Measurements from ENCODE around the gene CDH11.

The CDH11 gene

DNA sequence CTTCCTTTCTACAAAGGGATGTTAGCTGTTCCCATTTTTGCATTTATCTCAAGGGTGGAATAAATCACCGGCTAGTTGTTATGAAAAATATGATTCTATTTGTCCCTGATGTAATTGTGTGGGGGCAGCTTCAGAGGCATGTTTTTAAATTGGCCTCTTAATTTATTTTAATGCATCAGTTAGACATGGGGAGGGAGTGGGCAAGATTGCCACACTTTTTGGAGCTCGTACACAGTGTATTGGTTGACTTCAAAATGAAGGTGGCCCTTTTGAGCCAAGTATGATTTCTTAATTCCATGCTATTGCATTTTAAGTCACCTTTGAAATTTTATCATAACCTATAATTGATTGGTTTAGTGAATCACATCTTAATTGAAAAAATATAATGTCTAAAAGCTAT lies 223.7 kb downstream of the CDH11 start:
- DNase-seq: no peak

Measured in suppressor macrophage (primary cell).